Measurements from ENCODE around the gene RBM48.
"Not testable (repeated sequence)": the region's sequence is repeated elsewhere in the genome, so short reads cannot be mapped to it uniquely, and the experiment has no call there.

RBM48 gene

GRCh38 chr7:92528188-92528957 is at the start of gene RBM48, which contains the start of gene PEX1:
TSS of gene RBM48 (plus strand) at chr7:92528795. CDS start at chr7:92528814, 19 bp downstream.
TSS of gene PEX1 (minus strand) at chr7:92528520. CDS start at chr7:92528435, 85 bp downstream.
- peak; percentile 97 for DNase-seq (ENCODE audit: low spot score)

- DNase-seq (ENCODE audit: low spot score): not testable (repeated sequence)
These were observed 49.4 kb upstream of the RBM48 start for GRCh38 chr7:92479146-92479545.

GRCh38 chr7:92483624-92484023 is 45.0 kb upstream of the RBM48 start:
- not testable (repeated sequence) for DNase-seq (ENCODE audit: low spot score)

- DNase-seq (ENCODE audit: low spot score): not testable (repeated sequence)
These were observed 44.4 kb upstream of the RBM48 start for GRCh38 chr7:92484226-92484625.

- DNase-seq (ENCODE audit: low spot score): no peak
These were observed 43.2 kb upstream of the RBM48 start for GRCh38 chr7:92485267-92485892.

GRCh38 chr7:92485974-92486373 is 42.6 kb upstream of the RBM48 start:
- DNase-seq (ENCODE audit: low spot score): no peak

- no peak for DNase-seq (ENCODE audit: low spot score)
These were observed 40.8 kb upstream of the RBM48 start for GRCh38 chr7:92487804-92488203.

GRCh38 chr7:92489634-92490033 is 39.0 kb upstream of the RBM48 start:
- no peak for DNase-seq (ENCODE audit: low spot score)

- DNase-seq (ENCODE audit: low spot score): no peak
These were observed 31.7 kb upstream of the RBM48 start for GRCh38 chr7:92496876-92497275.

GRCh38 chr7:92498557-92498956 is 30.0 kb upstream of the RBM48 start:
- no peak for DNase-seq (ENCODE audit: low spot score)

GRCh38 chr7:92503767-92504166 is 24.8 kb upstream of the RBM48 start:
- DNase-seq (ENCODE audit: low spot score): no peak

GRCh38 chr7:92504563-92504962 is 24.0 kb upstream of the RBM48 start:
- DNase-seq (ENCODE audit: low spot score): no peak

- no peak for DNase-seq (ENCODE audit: low spot score)
These were observed 22.2 kb upstream of the RBM48 start for GRCh38 chr7:92506363-92506762.

- no peak for DNase-seq (ENCODE audit: low spot score)
These were observed 19.6 kb upstream of the RBM48 start for GRCh38 chr7:92508946-92509345.

- no peak for DNase-seq (ENCODE audit: low spot score)
These were observed 15.3 kb upstream of the RBM48 start for GRCh38 chr7:92513167-92513902.

- DNase-seq (ENCODE audit: low spot score): no peak
These were observed 11.0 kb upstream of the RBM48 start for GRCh38 chr7:92517631-92518030.

GRCh38 chr7:92520024-92520423 is 8.6 kb upstream of the RBM48 start:
- DNase-seq (ENCODE audit: low spot score): no peak

- DNase-seq (ENCODE audit: low spot score): no peak
These were observed 5.5 kb upstream of the RBM48 start for GRCh38 chr7:92523110-92523509.

GRCh38 chr7:92527300-92528187 is 1.1 kb upstream of the RBM48 start:
- DNase-seq (ENCODE audit: low spot score): peak; percentile 36

GRCh38 chr7:92528958-92529264 is 316 bp downstream of the RBM48 start:
- no peak for DNase-seq (ENCODE audit: low spot score)

- DNase-seq (ENCODE audit: low spot score): no peak
These were observed 6.0 kb downstream of the RBM48 start for GRCh38 chr7:92534572-92534971.

GRCh38 chr7:92543542-92543941 is 14.9 kb downstream of the RBM48 start:
- DNase-seq (ENCODE audit: low spot score): not testable (repeated sequence)

Data from CD4-positive, alpha-beta T cell treated with Interleukin-15 for 4 hours (primary cell).